HPDE6-E6E7 (cell line): ENCODE results near the gene PTGS1.
"Not testable (repeated sequence)": the region's sequence is repeated elsewhere in the genome, so short reads cannot be mapped to it uniquely, and the experiment has no call there.

Experiments used
- DNase-seq: peaks from one replicate; pipeline ENCODE4 v3.0.0; 2011; ENCODE audit warnings: missing footprints; ENCODE audit errors: extremely low spot score

The PTGS1 gene

DNA sequence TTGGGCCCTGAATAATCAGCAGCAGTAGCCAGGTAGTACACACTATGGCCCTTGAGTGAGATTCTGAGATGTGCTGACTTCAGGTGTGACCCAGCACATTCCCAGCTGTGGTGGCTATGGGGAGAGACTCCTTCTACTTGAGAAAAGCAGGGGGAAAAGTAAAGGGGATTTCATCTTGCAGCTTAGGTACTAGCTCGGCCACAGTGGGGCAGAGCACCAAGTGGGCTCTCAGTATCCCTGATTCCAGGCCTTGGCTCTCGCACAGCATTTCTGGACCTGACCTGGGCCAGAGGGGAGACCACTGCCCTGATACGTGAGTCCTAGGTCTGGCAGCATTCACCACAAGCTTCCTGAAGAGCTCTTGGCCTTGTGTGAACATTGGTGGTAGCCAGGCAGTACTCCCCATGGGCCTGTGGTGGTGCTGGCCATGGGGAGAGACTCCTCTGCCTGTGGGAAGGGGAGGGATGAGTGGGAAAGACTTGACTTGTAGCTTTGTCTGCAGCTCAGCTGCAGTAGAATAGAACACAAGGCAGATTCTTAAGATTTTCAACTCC lies 27.6 kb downstream of the PTGS1 start:
- no peak for DNase-seq

- DNase-seq = no peak
Observed at GRCh38 chr9:122401896-122402295, 31.1 kb downstream of the PTGS1 start.

GRCh38 chr9:122402403-122402871 lies 31.6 kb downstream of the PTGS1 start:
- DNase-seq = peak; percentile 89

GRCh38 chr9:122402874-122403273 lies 32.0 kb downstream of the PTGS1 start:
- DNase-seq = no peak

- no peak for DNase-seq
Observed at GRCh38 chr9:122403381-122404000, 32.7 kb downstream of the PTGS1 start.

DNA sequence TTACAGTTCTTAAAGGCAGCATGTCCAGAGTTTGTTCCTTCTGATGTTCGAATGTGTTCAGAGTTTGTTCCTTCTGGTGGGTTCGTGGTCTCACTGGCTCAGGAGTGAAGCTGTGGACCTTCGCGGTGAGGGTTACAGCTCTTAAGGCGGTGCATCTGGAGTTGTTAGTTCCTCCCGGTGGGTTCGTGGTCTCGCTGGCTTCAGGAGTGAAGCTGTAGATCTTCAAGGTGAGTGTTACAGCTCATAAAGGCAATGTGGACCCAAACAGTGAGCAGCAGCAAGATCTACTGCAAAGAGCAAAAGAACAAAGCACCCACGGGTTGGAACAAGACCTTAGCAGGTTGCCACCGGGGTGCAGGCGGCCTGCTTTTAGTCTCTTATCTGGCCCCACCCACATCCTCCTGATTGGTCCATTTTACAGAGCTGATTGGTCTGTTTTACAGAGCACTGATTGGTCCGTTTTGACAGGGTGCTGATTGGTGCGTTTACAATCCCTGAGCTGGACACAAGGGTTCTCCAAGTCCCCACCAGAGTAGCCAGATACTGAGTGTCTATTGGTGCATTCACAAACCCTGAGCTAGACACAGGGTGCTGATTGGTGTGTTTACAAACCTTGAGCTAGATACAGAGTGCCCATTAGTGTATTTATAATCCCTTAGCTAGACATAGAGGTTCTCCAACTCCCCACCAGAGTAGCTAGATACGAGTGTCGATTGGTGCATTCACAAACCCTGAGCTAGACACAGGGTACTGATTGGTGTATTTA lies 34.7 kb downstream of the PTGS1 start:
- not testable (repeated sequence) for DNase-seq

DNA sequence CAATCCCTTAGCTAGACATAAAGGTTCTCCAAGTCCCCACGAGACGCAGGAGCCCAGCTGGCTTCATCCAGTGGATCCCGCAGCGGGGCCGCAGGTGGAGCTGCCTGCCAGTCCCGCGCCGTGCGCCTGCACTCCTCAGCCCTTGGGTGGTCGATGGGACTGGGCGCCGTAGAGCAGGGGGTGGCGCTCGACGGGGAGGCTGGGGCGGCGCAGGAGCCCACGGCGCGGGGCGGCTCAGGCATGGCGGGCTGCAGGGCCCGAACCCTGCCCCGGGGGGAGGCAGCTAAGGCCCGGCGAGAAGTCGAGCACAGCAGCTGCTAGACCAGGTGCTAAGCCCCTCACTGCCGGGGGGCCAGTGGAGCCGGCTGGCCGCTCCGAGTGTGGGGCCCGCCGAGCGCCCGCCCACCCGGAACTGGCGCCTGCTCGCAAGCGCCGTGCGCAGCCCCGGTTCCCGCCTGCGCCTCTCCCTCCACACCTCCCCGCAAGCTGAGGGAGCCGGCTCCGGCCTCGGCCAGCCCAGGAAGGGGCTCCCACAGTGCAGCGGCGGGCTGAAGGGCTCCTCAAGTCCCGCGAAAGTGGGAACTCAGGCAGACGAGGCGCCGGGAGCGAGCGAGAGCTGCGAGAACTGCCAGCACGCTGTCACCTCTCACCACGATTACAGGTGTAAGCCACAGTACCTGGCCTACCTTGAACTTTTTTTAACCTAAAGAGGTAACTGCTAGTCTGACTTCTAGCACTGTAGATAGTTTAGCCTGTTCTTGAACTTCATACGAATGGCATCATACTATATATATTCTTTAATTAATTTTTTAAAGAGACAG lies 35.5 kb downstream of the PTGS1 start:
- DNase-seq = no peak

- DNase-seq = not testable (repeated sequence)
Observed at GRCh38 chr9:122414108-122414507, 43.3 kb downstream of the PTGS1 start.

- no peak for DNase-seq
Observed at GRCh38 chr9:122418016-122418415, 47.2 kb downstream of the PTGS1 start.

GRCh38 chr9:122420315-122420714 lies 49.5 kb downstream of the PTGS1 start:
- no peak for DNase-seq

- DNase-seq = no peak
Observed at GRCh38 chr9:122425087-122425486, 54.3 kb downstream of the PTGS1 start.

GRCh38 chr9:122426723-122427122 lies 55.9 kb downstream of the PTGS1 start:
- DNase-seq = no peak

DNA sequence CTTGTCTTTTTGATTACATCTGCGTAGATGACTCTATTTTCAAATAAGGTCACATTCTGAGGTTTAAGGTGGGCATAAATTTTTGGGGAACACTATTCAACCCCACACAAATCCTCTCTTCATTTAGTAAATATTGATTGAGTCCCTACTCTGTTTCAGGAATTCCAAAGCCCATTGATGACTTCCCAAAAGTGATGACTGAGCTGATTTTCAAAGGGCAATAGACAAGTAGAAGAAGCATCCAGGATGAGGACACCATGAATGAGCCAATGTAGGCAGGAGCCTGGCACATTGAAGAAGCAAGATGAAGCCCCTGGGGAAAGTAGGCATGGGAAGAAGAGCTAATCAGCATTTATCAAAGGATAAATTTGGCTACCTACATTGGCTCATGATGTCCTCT lies 71.7 kb downstream of the PTGS1 start:
- DNase-seq = no peak

- DNase-seq = no peak
Observed at GRCh38 chr9:122444041-122444733, 73.4 kb downstream of the PTGS1 start.
